ENCODE results near the gene CD70.
A peak's percentile ranks its signal among the peaks of the same experiment; 100 is the strongest.
"Not testable (repeated sequence)": the region's sequence is repeated elsewhere in the genome, so short reads cannot be mapped to it uniquely, and the experiment has no call there.

Gene CD70

DNA sequence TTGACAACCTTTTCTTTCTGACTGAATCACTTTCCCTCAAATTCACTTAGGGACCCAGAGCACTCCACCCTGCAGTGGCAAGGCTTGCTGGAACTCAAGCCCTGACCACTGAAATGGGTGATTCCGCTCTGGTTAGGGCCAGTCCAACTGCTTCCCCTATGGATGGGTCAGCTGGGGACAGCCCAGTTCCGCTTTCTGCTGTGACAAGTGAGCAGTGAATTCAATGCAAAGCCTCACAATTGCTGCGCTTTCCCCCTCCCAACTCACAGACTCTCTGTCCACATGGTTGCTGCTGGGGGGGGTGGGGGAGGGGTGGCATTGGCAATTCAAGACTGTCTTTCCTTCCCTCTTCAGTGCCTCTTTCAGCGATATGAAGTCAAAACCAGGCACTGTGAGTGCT, 18.7 kb downstream of the CD70 start:
- Histone ChIP-seq H3K36me3 (ENCODE audit: control insufficient read depth in 5 of 5, insufficient read depth in 5 of 5, low read length in 5 of 5) (no peaks in the 10 kb centered on the region), H3K27me3 (ENCODE audit: control insufficient read depth in 5 of 5, insufficient read depth in 4 of 5, low read length in 5 of 5) (peaks cover 0 to 8% (median 2%) of the 10 kb centered on the region in 5 donors), H3K4me3 (ENCODE audit: low read depth in 1 of 5, low read length in 5 of 5) (no peak overlapping the region), H3K27ac (ENCODE audit: low read depth, low read length) (no peak overlapping the region), H3K9ac (ENCODE audit: low read length in 5 of 5) (no peak overlapping the region), H3K9me3 (ENCODE audit: control insufficient read depth in 5 of 5, low read length in 5 of 5) (peaks cover 0 to 11% (median 0%) of the 10 kb centered on the region in 5 donors), H3K4me1 (ENCODE audit: control insufficient read depth in 5 of 5, insufficient read depth in 5 of 5, low read length in 5 of 5) (peaks cover 0 to 8% (median 0%) of the 10 kb centered on the region in 5 donors)

DNA sequence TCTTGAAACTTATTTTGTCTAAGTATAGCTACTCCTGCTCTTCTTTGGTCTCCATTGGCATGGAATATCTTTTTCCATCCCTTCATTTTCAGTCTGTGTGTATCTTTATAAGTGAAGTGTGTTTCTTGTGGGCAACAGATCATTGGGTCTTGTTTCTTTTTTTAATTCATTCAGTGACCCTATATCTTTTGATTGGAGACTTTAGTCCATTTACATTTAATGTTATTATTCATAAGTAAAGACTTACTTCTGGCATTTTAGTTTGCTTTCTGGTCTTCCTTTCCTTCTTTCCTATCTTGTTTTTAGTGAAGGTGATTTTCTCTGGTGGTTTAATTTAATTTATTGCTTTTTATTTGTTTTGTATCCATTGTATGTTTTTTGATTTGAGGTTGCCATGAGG, 19.8 kb downstream of the CD70 start:
- H3K4me1 ChIP-seq (ENCODE audit: control insufficient read depth in 5 of 5, insufficient read depth in 5 of 5, low read length in 5 of 5), result peaks cover 0 to 3% (median 0%) of the 10 kb centered on the region in 5 donors
- no peak overlapping the region for H3K9ac ChIP-seq (ENCODE audit: low read length in 5 of 5)
- no peaks in the 10 kb centered on the region for H3K36me3 ChIP-seq (ENCODE audit: control insufficient read depth in 5 of 5, insufficient read depth in 5 of 5, low read length in 5 of 5)
- peaks cover 0 to 11% (median 0%) of the 10 kb centered on the region in 5 donors for H3K9me3 ChIP-seq (ENCODE audit: control insufficient read depth in 5 of 5, low read length in 5 of 5)
- H3K27me3 ChIP-seq (ENCODE audit: control insufficient read depth in 5 of 5, insufficient read depth in 4 of 5, low read length in 5 of 5), result peaks cover 0 to 8% (median 2%) of the 10 kb centered on the region in 5 donors
- no peak overlapping the region for H3K4me3 ChIP-seq (ENCODE audit: low read depth in 1 of 5, low read length in 5 of 5)
- H3K27ac ChIP-seq (ENCODE audit: low read depth, low read length), result no peak overlapping the region

DNA sequence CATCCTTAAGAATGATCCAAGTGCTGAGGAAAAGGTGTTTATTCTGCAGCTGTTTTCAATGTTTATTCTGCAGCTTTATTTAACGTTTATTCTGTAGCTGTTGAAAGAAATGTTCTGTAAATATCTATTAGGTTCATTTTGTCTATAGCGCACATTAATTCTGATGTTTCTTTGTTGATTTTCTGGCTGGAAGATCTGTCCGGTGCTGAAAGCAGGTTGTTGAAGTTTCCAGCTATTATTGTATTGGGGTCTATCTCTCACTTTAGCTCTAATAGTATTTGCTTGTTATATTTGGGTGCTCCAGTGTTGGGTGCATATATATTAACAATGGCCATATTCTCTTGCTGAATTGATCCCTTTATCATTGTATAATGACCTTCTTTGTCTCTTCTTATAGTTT, 20.2 kb downstream of the CD70 start:
- H3K36me3 ChIP-seq (ENCODE audit: control insufficient read depth in 5 of 5, insufficient read depth in 5 of 5, low read length in 5 of 5), result no peaks in the 10 kb centered on the region
- no peak overlapping the region for H3K4me3 ChIP-seq (ENCODE audit: low read depth in 1 of 5, low read length in 5 of 5)
- H3K9me3 ChIP-seq (ENCODE audit: control insufficient read depth in 5 of 5, low read length in 5 of 5), result peaks cover 0 to 11% (median 0%) of the 10 kb centered on the region in 5 donors
- peaks cover 0 to 8% (median 2%) of the 10 kb centered on the region in 5 donors for H3K27me3 ChIP-seq (ENCODE audit: control insufficient read depth in 5 of 5, insufficient read depth in 4 of 5, low read length in 5 of 5)
- no peak overlapping the region for H3K9ac ChIP-seq (ENCODE audit: low read length in 5 of 5)
- H3K27ac ChIP-seq (ENCODE audit: low read depth, low read length), result no peak overlapping the region
- H3K4me1 ChIP-seq (ENCODE audit: control insufficient read depth in 5 of 5, insufficient read depth in 5 of 5, low read length in 5 of 5), result peaks cover 0 to 3% (median 0%) of the 10 kb centered on the region in 5 donors

DNA sequence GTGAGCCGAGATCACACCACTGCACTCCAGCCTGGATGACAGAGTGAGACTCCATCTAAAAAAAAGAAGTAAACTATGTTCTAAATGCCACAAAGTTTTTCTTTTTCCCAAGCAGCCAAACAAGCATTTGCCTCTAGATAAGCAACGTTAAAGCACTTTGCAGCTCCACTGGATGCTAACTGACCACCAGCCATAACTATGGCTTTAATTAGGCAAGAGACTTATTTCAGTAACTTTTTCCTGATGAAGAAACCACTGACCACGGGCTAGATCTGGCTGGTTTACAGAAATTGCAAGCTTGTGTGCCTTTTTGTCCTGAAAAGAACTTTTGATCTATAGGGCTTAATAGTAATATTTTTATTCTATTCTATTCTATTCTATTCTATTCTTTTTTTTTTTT, 22.1 kb downstream of the CD70 start:
- no peak overlapping the region for H3K4me3 ChIP-seq (ENCODE audit: low read depth in 1 of 5, low read length in 5 of 5)
- no peak overlapping the region for H3K9ac ChIP-seq (ENCODE audit: low read length in 5 of 5)
- no peaks in the 10 kb centered on the region for H3K36me3 ChIP-seq (ENCODE audit: control insufficient read depth in 5 of 5, insufficient read depth in 5 of 5, low read length in 5 of 5)
- H3K27ac ChIP-seq (ENCODE audit: low read depth, low read length), result no peak overlapping the region
- peaks cover 0 to 6% (median 2%) of the 10 kb centered on the region in 5 donors for H3K27me3 ChIP-seq (ENCODE audit: control insufficient read depth in 5 of 5, insufficient read depth in 4 of 5, low read length in 5 of 5)
- peaks cover 6 to 21% (median 8%) of the 10 kb centered on the region in 5 donors for H3K9me3 ChIP-seq (ENCODE audit: control insufficient read depth in 5 of 5, low read length in 5 of 5)
- peaks cover 0 to 3% (median 0%) of the 10 kb centered on the region in 5 donors for H3K4me1 ChIP-seq (ENCODE audit: control insufficient read depth in 5 of 5, insufficient read depth in 5 of 5, low read length in 5 of 5)

- no peaks in the 10 kb centered on the region for H3K36me3 ChIP-seq (ENCODE audit: control insufficient read depth in 5 of 5, insufficient read depth in 5 of 5, low read length in 5 of 5)
- H3K27ac ChIP-seq (ENCODE audit: low read depth, low read length), result no peak overlapping the region
- peaks cover 0 to 5% (median 3%) of the 10 kb centered on the region in 5 donors for H3K27me3 ChIP-seq (ENCODE audit: control insufficient read depth in 5 of 5, insufficient read depth in 4 of 5, low read length in 5 of 5)
- peaks cover 6 to 24% (median 12%) of the 10 kb centered on the region in 5 donors for H3K9me3 ChIP-seq (ENCODE audit: control insufficient read depth in 5 of 5, low read length in 5 of 5)
- H3K4me1 ChIP-seq (ENCODE audit: control insufficient read depth in 5 of 5, insufficient read depth in 5 of 5, low read length in 5 of 5), result peaks cover 0 to 3% (median 0%) of the 10 kb centered on the region in 5 donors
- no peak overlapping the region for H3K4me3 ChIP-seq (ENCODE audit: low read depth in 1 of 5, low read length in 5 of 5)
- H3K9ac ChIP-seq (ENCODE audit: low read length in 5 of 5), result no peak overlapping the region
Measured at GRCh38 chr19:6568010-6568526, 22.9 kb downstream of the CD70 start.

DNA sequence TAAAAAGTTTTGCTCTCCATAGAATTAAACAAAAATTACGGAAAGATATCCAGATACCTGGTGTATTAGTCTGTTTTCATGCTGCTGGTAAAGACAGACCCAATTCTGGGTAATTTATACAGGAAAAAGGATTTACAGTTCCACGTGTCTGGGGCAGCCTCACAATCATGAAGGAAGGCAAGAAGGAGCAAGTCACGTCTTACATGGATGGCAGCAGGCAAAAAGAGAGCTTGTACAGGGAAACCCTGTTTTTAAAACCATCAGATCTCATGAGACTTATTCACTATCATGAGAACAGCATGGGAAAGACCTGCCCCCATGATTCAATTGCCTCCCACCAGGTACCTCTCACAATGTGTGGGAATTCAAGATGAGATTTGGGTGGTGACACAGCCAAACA, 24.2 kb downstream of the CD70 start:
- H3K27me3 ChIP-seq (ENCODE audit: control insufficient read depth in 5 of 5, insufficient read depth in 4 of 5, low read length in 5 of 5); H3K4me1 ChIP-seq (ENCODE audit: control insufficient read depth in 5 of 5, insufficient read depth in 5 of 5, low read length in 5 of 5); H3K27ac ChIP-seq (ENCODE audit: low read depth, low read length); H3K9ac ChIP-seq (ENCODE audit: low read length in 5 of 5); H3K36me3 ChIP-seq (ENCODE audit: control insufficient read depth in 5 of 5, insufficient read depth in 5 of 5, low read length in 5 of 5); H3K4me3 ChIP-seq (ENCODE audit: low read depth in 1 of 5, low read length in 5 of 5): not testable (repeated sequence)
- peaks cover 6 to 20% (median 12%) of the 10 kb centered on the region in 5 donors for H3K9me3 ChIP-seq (ENCODE audit: control insufficient read depth in 5 of 5, low read length in 5 of 5)

DNA sequence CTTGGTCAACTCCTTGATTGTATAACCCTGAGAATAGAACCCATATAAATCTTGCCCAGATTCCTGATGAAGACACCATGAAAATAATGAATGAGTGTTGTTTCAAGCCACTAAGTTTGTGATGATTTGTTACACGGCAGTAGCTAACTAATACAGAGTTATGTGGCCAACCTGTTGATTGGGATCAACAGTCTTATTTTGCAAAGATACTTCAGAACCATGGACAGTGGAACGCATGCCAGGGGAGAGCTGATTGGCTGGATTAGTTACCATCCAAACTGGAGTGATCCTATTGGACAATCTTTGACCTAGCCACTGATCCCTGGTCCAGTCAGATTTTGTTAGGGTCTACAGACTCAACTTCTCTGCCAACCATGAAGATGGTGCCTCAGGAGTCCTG, 26.6 kb downstream of the CD70 start:
- Histone ChIP-seq H3K9me3 (ENCODE audit: control insufficient read depth in 5 of 5, low read length in 5 of 5) (peaks cover 6 to 13% (median 11%) of the 10 kb centered on the region in 5 donors), H3K36me3 (ENCODE audit: control insufficient read depth in 5 of 5, insufficient read depth in 5 of 5, low read length in 5 of 5) (no peaks in the 10 kb centered on the region), H3K9ac (ENCODE audit: low read length in 5 of 5) (no peak overlapping the region), H3K4me1 (ENCODE audit: control insufficient read depth in 5 of 5, insufficient read depth in 5 of 5, low read length in 5 of 5) (peaks cover 0 to 3% (median 0%) of the 10 kb centered on the region in 5 donors), H3K4me3 (ENCODE audit: low read depth in 1 of 5, low read length in 5 of 5) (peak overlapping the region in 1 of 5 donors; percentile 25), H3K27ac (ENCODE audit: low read depth, low read length) (no peak overlapping the region), H3K27me3 (ENCODE audit: control insufficient read depth in 5 of 5, insufficient read depth in 4 of 5, low read length in 5 of 5) (peaks cover 0 to 3% (median 0%) of the 10 kb centered on the region in 5 donors)

DNA sequence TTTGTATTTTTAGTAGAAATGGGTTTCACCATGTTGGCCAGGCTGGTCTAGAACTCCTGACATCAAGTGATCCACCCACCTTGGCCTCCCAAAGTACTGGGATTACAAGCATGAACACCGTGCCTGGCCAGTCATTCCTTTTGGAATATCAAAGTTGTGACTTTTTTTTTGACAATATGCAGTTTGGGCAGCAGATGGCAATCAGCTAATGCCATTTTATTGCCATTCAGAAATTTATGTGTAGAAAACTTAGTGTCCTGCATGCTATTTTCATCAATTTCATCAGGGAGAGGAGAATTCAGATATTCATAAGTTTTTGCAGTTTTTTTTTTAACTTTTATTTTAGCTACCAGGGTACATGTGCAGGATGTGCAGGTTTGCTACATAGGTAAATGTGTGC, 28.5 kb downstream of the CD70 start:
- H3K27me3 ChIP-seq (ENCODE audit: control insufficient read depth in 5 of 5, insufficient read depth in 4 of 5, low read length in 5 of 5); H3K9ac ChIP-seq (ENCODE audit: low read length in 5 of 5); H3K36me3 ChIP-seq (ENCODE audit: control insufficient read depth in 5 of 5, insufficient read depth in 5 of 5, low read length in 5 of 5); H3K4me3 ChIP-seq (ENCODE audit: low read depth in 1 of 5, low read length in 5 of 5); H3K27ac ChIP-seq (ENCODE audit: low read depth, low read length); H3K4me1 ChIP-seq (ENCODE audit: control insufficient read depth in 5 of 5, insufficient read depth in 5 of 5, low read length in 5 of 5): not testable (repeated sequence)
- peaks cover 6 to 13% (median 11%) of the 10 kb centered on the region in 5 donors for H3K9me3 ChIP-seq (ENCODE audit: control insufficient read depth in 5 of 5, low read length in 5 of 5)

GRCh38 chr19:6556480-6557195, 34.3 kb downstream of the CD70 start:
- peaks cover 0 to 6% (median 4%) of the 10 kb centered on the region in 5 donors for H3K4me1 ChIP-seq (ENCODE audit: control insufficient read depth in 5 of 5, insufficient read depth in 5 of 5, low read length in 5 of 5)
- no peaks in the 10 kb centered on the region for H3K9me3 ChIP-seq (ENCODE audit: control insufficient read depth in 5 of 5, low read length in 5 of 5)
- H3K27me3 ChIP-seq (ENCODE audit: control insufficient read depth in 5 of 5, insufficient read depth in 4 of 5, low read length in 5 of 5), result peaks cover 0 to 8% (median 0%) of the 10 kb centered on the region in 5 donors
- H3K9ac ChIP-seq (ENCODE audit: low read length in 5 of 5), result no peak overlapping the region
- no peaks in the 10 kb centered on the region for H3K36me3 ChIP-seq (ENCODE audit: control insufficient read depth in 5 of 5, insufficient read depth in 5 of 5, low read length in 5 of 5)
- no peak overlapping the region for H3K4me3 ChIP-seq (ENCODE audit: low read depth in 1 of 5, low read length in 5 of 5)
- H3K27ac ChIP-seq (ENCODE audit: low read depth, low read length), result no peak overlapping the region

DNA sequence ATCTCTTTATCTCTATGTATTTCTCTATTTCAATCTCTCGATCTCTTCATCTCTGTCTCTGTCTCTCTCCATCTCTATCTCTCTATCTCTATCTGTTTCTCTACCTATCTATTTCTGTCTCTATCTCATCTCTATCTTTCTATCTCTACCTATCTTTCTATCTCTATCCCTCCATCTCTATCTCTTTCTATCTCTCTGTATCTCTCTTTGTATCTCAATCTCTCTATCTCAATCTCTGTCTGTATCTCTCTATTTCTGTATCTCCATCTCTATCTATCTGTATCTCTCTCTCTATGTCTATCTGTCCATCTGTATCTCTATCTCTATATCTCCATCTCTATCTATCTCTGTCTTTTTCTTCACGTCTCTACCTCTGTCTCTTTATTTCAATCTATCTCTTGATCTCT, 34.9 kb downstream of the CD70 start:
- no peaks in the 10 kb centered on the region for H3K9me3 ChIP-seq (ENCODE audit: control insufficient read depth in 5 of 5, low read length in 5 of 5)
- no peaks in the 10 kb centered on the region for H3K36me3 ChIP-seq (ENCODE audit: control insufficient read depth in 5 of 5, insufficient read depth in 5 of 5, low read length in 5 of 5)
- H3K4me1 ChIP-seq (ENCODE audit: control insufficient read depth in 5 of 5, insufficient read depth in 5 of 5, low read length in 5 of 5), result peaks cover 0 to 6% (median 4%) of the 10 kb centered on the region in 5 donors
- H3K4me3 ChIP-seq (ENCODE audit: low read depth in 1 of 5, low read length in 5 of 5), result no peak overlapping the region
- H3K27me3 ChIP-seq (ENCODE audit: control insufficient read depth in 5 of 5, insufficient read depth in 4 of 5, low read length in 5 of 5), result peaks cover 0 to 12% (median 0%) of the 10 kb centered on the region in 5 donors
- no peak overlapping the region for H3K27ac ChIP-seq (ENCODE audit: low read depth, low read length)
- H3K9ac ChIP-seq (ENCODE audit: low read length in 5 of 5), result no peak overlapping the region

All from subcutaneous abdominal adipose tissue (tissue), 5 donors.